Measurements from ENCODE around the gene UAP1L1. TPM values are rescaled to one million over a fixed set of nuclear protein-coding genes. Genes with fewer than 3 reads are reported as not detected.
A peak's percentile ranks its signal among the peaks of the same experiment; 100 is the strongest.

UAP1L1 gene
- total and polyA plus RNA-seq, 10 donors, result 12.5 to 35.9 (median 26.6) TPM

GRCh38 chr9:137053944-137054931 is 23.1 kb upstream of the UAP1L1 start, which contains the start of gene ENTPD2:
Gene ENTPD2 (minus strand): TSS chr9:137054061. CDS start chr9:137053997, 64 bp downstream.
- Histone ChIP-seq H3K27ac (no peak within 1 kb of the TSS), H3K36me3 (no peaks in the 10 kb centered on the region), H3K9me3 (no peaks in the 10 kb centered on the region), H3K27me3 (replicated peaks in 1 of 7) (peaks cover 8 to 62% (median 53%) of the 10 kb centered on the region in 7 donors), H3K4me3 (peak within 1 kb of the TSS; percentile 25 to 66 (median 38)), H3K4me1 (peaks cover 12 to 55% (median 32%) of the 10 kb centered on the region in 6 donors)
- no peak for DNase-seq
- intact Hi-C loops (cut with DNase I; ENCODE audit: low total_unique reads), result no loop called here
- WGBS, 5 donors, result 19 to 71% (median 21%) methylated on average over 22 to 90 of the region's 90 CpGs
- TF ChIP-seq POLR2AphosphoS5 (IDR thresholded peaks at IDR 0.05) (no peak), CTCF (IDR thresholded peaks at IDR 0.05 in 8 of 11, conservative IDR thresholded peaks at IDR 0.05 in 3 of 11) (no peak), POLR2A (IDR thresholded peaks at IDR 0.05) (no peak)

GRCh38 chr9:137054932-137055384 is 22.4 kb upstream of the UAP1L1 start:
- H3K27me3 ChIP-seq (replicated peaks in 1 of 7), result peaks cover 5 to 55% (median 46%) of the 10 kb centered on the region in 7 donors
- intact Hi-C loops (cut with DNase I; ENCODE audit: low total_unique reads), result no loop called here
- H3K4me3 ChIP-seq, result no peak overlapping the region
- no peaks in the 10 kb centered on the region for H3K9me3 ChIP-seq
- 85 to 92% (median 90%) methylated on average over 8 to 17 of the region's 17 CpGs for WGBS, 5 donors
- no peak overlapping the region for H3K27ac ChIP-seq
- peaks cover 12 to 49% (median 28%) of the 10 kb centered on the region in 6 donors for H3K4me1 ChIP-seq
- no peak for DNase-seq
- TF ChIP-seq POLR2A (IDR thresholded peaks at IDR 0.05), result no peak
- no peak for TF ChIP-seq CTCF (IDR thresholded peaks at IDR 0.05 in 8 of 11, conservative IDR thresholded peaks at IDR 0.05 in 3 of 11)
- TF ChIP-seq POLR2AphosphoS5 (IDR thresholded peaks at IDR 0.05), result no peak
- no peaks in the 10 kb centered on the region for H3K36me3 ChIP-seq

GRCh38 chr9:137055385-137056364 is 21.6 kb upstream of the UAP1L1 start:
- 64 to 70% (median 69%) methylated on average over 25 to 28 of the region's 28 CpGs for WGBS, 5 donors
- peaks cover 5 to 48% (median 40%) of the 10 kb centered on the region in 7 donors for H3K27me3 ChIP-seq (replicated peaks in 1 of 7)

More at GRCh38 chr9:137055385-137056364, 21.6 kb upstream of the UAP1L1 start:
- no peak for DNase-seq
- TF ChIP-seq POLR2AphosphoS5 (IDR thresholded peaks at IDR 0.05) (peak in 1 of 3 donors; percentile 9), POLR2A (IDR thresholded peaks at IDR 0.05) (no peak), CTCF (IDR thresholded peaks at IDR 0.05 in 8 of 11, conservative IDR thresholded peaks at IDR 0.05 in 3 of 11) (no peak)
- Histone ChIP-seq H3K4me3 (no peak overlapping the region), H3K27ac (no peak overlapping the region), H3K36me3 (no peaks in the 10 kb centered on the region), H3K9me3 (no peaks in the 10 kb centered on the region), H3K4me1 (peaks cover 12 to 49% (median 28%) of the 10 kb centered on the region in 6 donors)
- intact Hi-C loops (cut with DNase I; ENCODE audit: low total_unique reads), result no loop called here

Data from spleen (tissue), 11 donors.